HCT116 (cell line): ENCODE results near the gene C1orf56. TPM values are rescaled to one million over a fixed set of nuclear protein-coding genes. Genes with fewer than 3 reads are reported as not detected.

ENCODE experiments used
- ATAC-seq: fragments of 200-7000 bp; cut with Tn5 transposase; 2 replicates; pipeline ENCODE4 v1.9.1; 2020; ENCODE audit warnings: mild to moderate bottlenecking, moderate library complexity
- BruUV-seq: library from RNA; stranded (reverse); fragments of 400-500 nt; replicated peaks from 2 replicates; lab custom pipeline; 2021; lab: Mats Ljungman, UMichigan
- CTCF ChIA-PET: fragments of 300-600 bp; sonication (Branson Sonifier 250); formaldehyde crosslinking; loops from one replicate; lab custom pipeline; 2021; ENCODE audit warnings: antibody characterized with exemption; lab: Charles Lee
- POLR2A ChIA-PET: fragments of 300-600, 350-600 bp; sonication (Branson Sonifier 250); formaldehyde crosslinking; loops from one replicate; lab custom pipeline; 2021; ENCODE audit warnings: antibody characterized with exemption; lab: Charles Lee
- RAD21 ChIA-PET, 2 experiments: fragments of 300-600 bp; sonication (Branson Sonifier 250); formaldehyde crosslinking; loops; one replicate each; lab custom pipeline; 2023; ENCODE audit warnings: low total read pairs in 2 of 2; ENCODE audit not compliant: uncharacterized antibody in 2 of 2, unreplicated experiment in 2 of 2, low non-redundant PET in 1 of 2; lab: Charles Lee
- DNase-seq: peaks from one replicate; pipeline ENCODE4 v3.0.0-alpha.2; 2010; ENCODE audit warnings: low read depth, low spot score
- H2AFZ ChIP-seq: fragments of 200-600 bp; shearing (Covaris generic), sonication (generic); 2 replicates; pipeline ENCODE4 v1.6.1; 2017; ENCODE audit warnings: low read depth, mixed run types, mixed read lengths, antibody characterized with exemption, low read length; ENCODE audit not compliant: poor library complexity, severe bottlenecking
- H3K27ac ChIP-seq: 2 replicates; pipeline ENCODE4 v1.5.1; 2012; ENCODE audit warnings: low read depth, low read length
- H3K27me3 ChIP-seq: fragments of 200-600 bp; sonication (generic); 2 replicates; pipeline ENCODE4 v1.6.1; 2016; ENCODE audit warnings: mixed run types, low read length, mixed read lengths; ENCODE audit not compliant: insufficient read depth
- H3K36me3 ChIP-seq, 2 experiments: fragments of 200-500 bp in 1 of 2; fragments of 200-600 bp in 1 of 2; sonication (Bioruptor generic) in 1 of 2; sonication (generic) in 1 of 2; 2 replicates each; pipeline versions ENCODE4 v1.5.1 to v1.6.1; 2014 to 2016; ENCODE audit warnings: low read length in 2 of 2, inconsistent platforms in 1 of 2, mixed read lengths in 1 of 2, mixed run types in 1 of 2; ENCODE audit not compliant: insufficient read depth in 2 of 2, control insufficient read depth in 1 of 2
- H3K4me1 ChIP-seq, 2 experiments: fragments of 200-600 bp in 1 of 2; sonication (generic) in 1 of 2; 2 replicates each; pipeline versions ENCODE4 v1.5.1 to v1.6.1; 2012 to 2017; ENCODE audit warnings: low read length in 2 of 2, inconsistent platforms in 1 of 2, mild to moderate bottlenecking in 1 of 2, mixed read lengths in 1 of 2, mixed run types in 1 of 2, moderate library complexity in 1 of 2; ENCODE audit not compliant: insufficient read depth in 2 of 2, control insufficient read depth in 1 of 2
- H3K4me2 ChIP-seq: fragments of 200-600 bp; sonication (generic); 2 replicates; pipeline ENCODE4 v1.6.1; 2017; ENCODE audit warnings: mixed run types, low read length, mixed read lengths
- H3K4me3 ChIP-seq, 2 experiments: fragments of 200-600 bp in 1 of 2; sonication (generic) in 1 of 2; replicated peaks in 1 of 2; 2 replicates each; pipeline ENCODE4 v1.5.1; 2011 to 2016; ENCODE audit warnings: low read length in 2 of 2, control low read depth in 1 of 2, low read depth in 1 of 2, mild to moderate bottlenecking in 1 of 2, mixed read lengths in 1 of 2, mixed run types in 1 of 2
- H3K79me2 ChIP-seq: fragments of 200-600 bp; sonication (generic); 2 replicates; pipeline ENCODE4 v1.6.1; 2017; ENCODE audit warnings: mild to moderate bottlenecking, mixed run types, low read length, moderate library complexity, mixed read lengths; ENCODE audit not compliant: insufficient read depth
- H3K9ac ChIP-seq: fragments of 200-600 bp; sonication (generic); 2 replicates; pipeline ENCODE4 v1.6.1; 2016; ENCODE audit warnings: low read length, mixed read lengths
- H3K9me2 ChIP-seq: fragments of 200-600 bp; sonication (generic), shearing (Covaris generic); 2 replicates; pipeline ENCODE4 v1.6.1; 2017; ENCODE audit warnings: mixed run types, mild to moderate bottlenecking, moderate library complexity; ENCODE audit not compliant: insufficient read depth
- H3K9me3 ChIP-seq, 2 experiments: fragments of 200-500 bp in 1 of 2; fragments of 200-600 bp in 1 of 2; sonication (Bioruptor generic) in 1 of 2; sonication (generic) in 1 of 2; 2 replicates each; pipeline ENCODE4 v1.6.1; 2014 to 2017; ENCODE audit warnings: low read length in 2 of 2, mixed read lengths in 2 of 2, inconsistent platforms in 1 of 2, low read depth in 1 of 2, mild to moderate bottlenecking in 1 of 2, mixed run types in 1 of 2, moderate library complexity in 1 of 2; ENCODE audit not compliant: control insufficient read depth in 1 of 2, insufficient read depth in 1 of 2
- H4K20me1 ChIP-seq: fragments of 200-600 bp; sonication (generic), shearing (Covaris generic); 2 replicates; pipeline ENCODE4 v1.6.1; 2017; ENCODE audit warnings: mixed run types, mild to moderate bottlenecking, moderate library complexity; ENCODE audit not compliant: insufficient read depth
- ATF3 ChIP-seq: IDR thresholded peaks from 2 replicates; pipeline ENCODE4 v1.6.1; 2012
- CEBPB ChIP-seq: IDR thresholded peaks from 2 replicates; pipeline ENCODE4 v1.6.1; 2012; ENCODE audit warnings: low read depth
- MAX ChIP-seq: IDR thresholded peaks from 2 replicates; pipeline ENCODE4 v1.6.1; 2012
- POLR2AphosphoS5 ChIP-seq: IDR thresholded peaks from 2 replicates; pipeline ENCODE4 v1.6.1; 2011; ENCODE audit warnings: mild to moderate bottlenecking, low read depth, low read length, moderate library complexity
- SP1 ChIP-seq: IDR thresholded peaks from 2 replicates; pipeline ENCODE4 v1.6.1; 2012; ENCODE audit warnings: low read depth
- SRF ChIP-seq: IDR thresholded peaks from 2 replicates; pipeline ENCODE4 v1.6.1; 2012; ENCODE audit warnings: low read depth
- ZBTB33 ChIP-seq: IDR thresholded peaks from 2 replicates; pipeline ENCODE4 v1.6.1; 2011; ENCODE audit warnings: mild to moderate bottlenecking, low read length, moderate library complexity; ENCODE audit not compliant: insufficient replicate concordance; ENCODE audit errors: extremely low read depth
- ZNF274 ChIP-seq: fragments of 200-500 bp; sonication (Bioruptor generic); IDR thresholded peaks from 2 replicates; pipeline ENCODE4 v1.6.1; 2014; ENCODE audit warnings: mild to moderate bottlenecking, low read depth, low read length, inconsistent platforms
- intact Hi-C: fragments of 100-400 bp; cut with micrococcal nuclease; formaldehyde crosslinking; loops from 2 replicates; pipeline ENCODE4 v1.10.0; 2022
- total RNA-seq: library from RNA; stranded (reverse); gene quantifications from one replicate; pipeline ENCODE4 v1.2.1, GENCODE V29; 2021; ENCODE audit not compliant: unreplicated experiment

Gene C1orf56
- total RNA-seq, 1 experiment from 2014 or later: not detected

- Histone ChIP-seq H3K27ac (no peak overlapping the region), H3K4me2 (no peak overlapping the region), H3K79me2 (peaks cover 47% of the 10 kb centered on the region), H2AFZ (no peak overlapping the region), H4K20me1 (no peaks in the 10 kb centered on the region; the same call in 1 of the 2 replicates), H3K9me2 (no peaks in the 10 kb centered on the region), H3K4me1 (peaks cover 14 to 36% of the 10 kb centered on the region in 2 experiments), H3K9me3 (no peaks in the 10 kb centered on the region), H3K4me3 (no peak overlapping the region), H3K36me3 (peaks cover 24 to 48% of the 10 kb centered on the region in 2 experiments), H3K9ac (no peak overlapping the region), H3K27me3 (no peaks in the 10 kb centered on the region)
- no TSS peak for BruUV-seq
- ChIA-PET POLR2A (no interaction called here), CTCF (no interaction called here), RAD21 (no interaction called here)
- no peak for DNase-seq
- TF ChIP-seq SRF (no peak), CEBPB (0 out of 2 replicates have a peak, but pooled peaks have one; percentile 53), ZNF274 (no peak), ATF3 (no peak), ZBTB33 (no peak), SP1 (no peak)
- intact Hi-C loops: loop anchor here (5.0 kb wide), 1 partner anchor 33 kb away; no protein-coding TSS in a partner anchor
- no peak for ATAC-seq
These were observed 7.5 kb downstream of the C1orf56 start for GRCh38 chr1:151054971-151055547.

- peaks cover 24 to 48% of the 10 kb centered on the region in 2 experiments for H3K36me3 ChIP-seq
- peaks cover 18 to 41% of the 10 kb centered on the region in 2 experiments for H3K4me1 ChIP-seq
- ChIA-PET CTCF (no interaction called here), RAD21 (no interaction called here), POLR2A (no interaction called here)
- ATAC-seq: no peak
- no peak overlapping the region for H3K4me3 ChIP-seq
- BruUV-seq: no TSS peak
- no peaks in the 10 kb centered on the region for H3K27me3 ChIP-seq
- H4K20me1 ChIP-seq: no peaks in the 10 kb centered on the region; the same call in 1 of the 2 replicates
- TF ChIP-seq ZNF274: no peak
- no peak for TF ChIP-seq POLR2AphosphoS5
- no peak for TF ChIP-seq MAX
- intact Hi-C loops: loop anchor here (5.0 kb wide), 1 partner anchor 33 kb away; no protein-coding TSS in a partner anchor
- no peak overlapping the region for H2AFZ ChIP-seq
- no peak overlapping the region for H3K27ac ChIP-seq
- DNase-seq: no peak
- no peak overlapping the region for H3K4me2 ChIP-seq
- H3K79me2 ChIP-seq: peaks cover 47% of the 10 kb centered on the region
- H3K9me3 ChIP-seq: no peaks in the 10 kb centered on the region
- H3K9ac ChIP-seq: no peak overlapping the region
- no peaks in the 10 kb centered on the region for H3K9me2 ChIP-seq
These were observed 8.0 kb downstream of the C1orf56 start for GRCh38 chr1:151055581-151055980.
